Measurements from ENCODE around the gene WHRN.

GRCh38 chr9:114470121-114470520, 35.2 kb downstream of the WHRN start:
- TF ChIP-seq, protein P1, sequence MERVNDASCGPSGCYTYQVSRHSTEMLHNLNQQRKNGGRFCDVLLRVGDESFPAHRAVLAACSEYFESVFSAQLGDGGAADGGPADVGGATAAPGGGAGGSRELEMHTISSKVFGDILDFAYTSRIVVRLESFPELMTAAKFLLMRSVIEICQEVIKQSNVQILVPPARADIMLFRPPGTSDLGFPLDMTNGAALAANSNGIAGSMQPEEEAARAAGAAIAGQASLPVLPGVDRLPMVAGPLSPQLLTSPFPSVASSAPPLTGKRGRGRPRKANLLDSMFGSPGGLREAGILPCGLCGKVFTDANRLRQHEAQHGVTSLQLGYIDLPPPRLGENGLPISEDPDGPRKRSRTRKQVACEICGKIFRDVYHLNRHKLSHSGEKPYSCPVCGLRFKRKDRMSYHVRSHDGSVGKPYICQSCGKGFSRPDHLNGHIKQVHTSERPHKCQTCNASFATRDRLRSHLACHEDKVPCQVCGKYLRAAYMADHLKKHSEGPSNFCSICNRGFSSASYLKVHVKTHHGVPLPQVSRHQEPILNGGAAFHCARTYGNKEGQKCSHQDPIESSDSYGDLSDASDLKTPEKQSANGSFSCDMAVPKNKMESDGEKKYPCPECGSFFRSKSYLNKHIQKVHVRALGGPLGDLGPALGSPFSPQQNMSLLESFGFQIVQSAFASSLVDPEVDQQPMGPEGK (CRISPR knock-in tag; IDR thresholded peaks at IDR 0.05; ENCODE audit: borderline replicate concordance) = no peak
- TF ChIP-seq, protein P2, sequence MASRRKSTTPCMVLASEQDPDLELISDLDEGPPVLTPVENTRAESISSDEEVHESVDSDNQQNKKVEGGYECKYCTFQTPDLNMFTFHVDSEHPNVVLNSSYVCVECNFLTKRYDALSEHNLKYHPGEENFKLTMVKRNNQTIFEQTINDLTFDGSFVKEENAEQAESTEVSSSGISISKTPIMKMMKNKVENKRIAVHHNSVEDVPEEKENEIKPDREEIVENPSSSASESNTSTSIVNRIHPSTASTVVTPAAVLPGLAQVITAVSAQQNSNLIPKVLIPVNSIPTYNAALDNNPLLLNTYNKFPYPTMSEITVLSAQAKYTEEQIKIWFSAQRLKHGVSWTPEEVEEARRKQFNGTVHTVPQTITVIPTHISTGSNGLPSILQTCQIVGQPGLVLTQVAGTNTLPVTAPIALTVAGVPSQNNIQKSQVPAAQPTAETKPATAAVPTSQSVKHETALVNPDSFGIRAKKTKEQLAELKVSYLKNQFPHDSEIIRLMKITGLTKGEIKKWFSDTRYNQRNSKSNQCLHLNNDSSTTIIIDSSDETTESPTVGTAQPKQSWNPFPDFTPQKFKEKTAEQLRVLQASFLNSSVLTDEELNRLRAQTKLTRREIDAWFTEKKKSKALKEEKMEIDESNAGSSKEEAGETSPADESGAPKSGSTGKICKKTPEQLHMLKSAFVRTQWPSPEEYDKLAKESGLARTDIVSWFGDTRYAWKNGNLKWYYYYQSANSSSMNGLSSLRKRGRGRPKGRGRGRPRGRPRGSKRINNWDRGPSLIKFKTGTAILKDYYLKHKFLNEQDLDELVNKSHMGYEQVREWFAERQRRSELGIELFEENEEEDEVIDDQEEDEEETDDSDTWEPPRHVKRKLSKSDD (conservative IDR thresholded peaks at IDR 0.05; ENCODE audit: low read length) = no peak
- TF ChIP-seq CBFB (CRISPR knock-in tag; IDR thresholded peaks at IDR 0.05) (no peak), BACH1 (tag; IDR thresholded peaks at IDR 0.05) (no peak), MAFK (IDR thresholded peaks at IDR 0.05; ENCODE audit: low read length) (no peak), EP300 (IDR thresholded peaks at IDR 0.05; ENCODE audit: low read length) (no peak), JUND (IDR thresholded peaks at IDR 0.05; ENCODE audit: borderline replicate concordance, low read depth, low read length) (no peak), JUND (tag; IDR thresholded peaks at IDR 0.05; ENCODE audit: borderline replicate concordance, low read depth, low read length) (no peak), ATF7 (IDR thresholded peaks at IDR 0.05) (no peak), MYC (IDR thresholded peaks at IDR 0.05; ENCODE audit: low read depth, low read length) (no peak), MYC (CRISPR knock-in tag; IDR thresholded peaks at IDR 0.05; ENCODE audit: borderline replicate concordance, low read depth) (no peak)
- TF ChIP-seq, protein P3, sequence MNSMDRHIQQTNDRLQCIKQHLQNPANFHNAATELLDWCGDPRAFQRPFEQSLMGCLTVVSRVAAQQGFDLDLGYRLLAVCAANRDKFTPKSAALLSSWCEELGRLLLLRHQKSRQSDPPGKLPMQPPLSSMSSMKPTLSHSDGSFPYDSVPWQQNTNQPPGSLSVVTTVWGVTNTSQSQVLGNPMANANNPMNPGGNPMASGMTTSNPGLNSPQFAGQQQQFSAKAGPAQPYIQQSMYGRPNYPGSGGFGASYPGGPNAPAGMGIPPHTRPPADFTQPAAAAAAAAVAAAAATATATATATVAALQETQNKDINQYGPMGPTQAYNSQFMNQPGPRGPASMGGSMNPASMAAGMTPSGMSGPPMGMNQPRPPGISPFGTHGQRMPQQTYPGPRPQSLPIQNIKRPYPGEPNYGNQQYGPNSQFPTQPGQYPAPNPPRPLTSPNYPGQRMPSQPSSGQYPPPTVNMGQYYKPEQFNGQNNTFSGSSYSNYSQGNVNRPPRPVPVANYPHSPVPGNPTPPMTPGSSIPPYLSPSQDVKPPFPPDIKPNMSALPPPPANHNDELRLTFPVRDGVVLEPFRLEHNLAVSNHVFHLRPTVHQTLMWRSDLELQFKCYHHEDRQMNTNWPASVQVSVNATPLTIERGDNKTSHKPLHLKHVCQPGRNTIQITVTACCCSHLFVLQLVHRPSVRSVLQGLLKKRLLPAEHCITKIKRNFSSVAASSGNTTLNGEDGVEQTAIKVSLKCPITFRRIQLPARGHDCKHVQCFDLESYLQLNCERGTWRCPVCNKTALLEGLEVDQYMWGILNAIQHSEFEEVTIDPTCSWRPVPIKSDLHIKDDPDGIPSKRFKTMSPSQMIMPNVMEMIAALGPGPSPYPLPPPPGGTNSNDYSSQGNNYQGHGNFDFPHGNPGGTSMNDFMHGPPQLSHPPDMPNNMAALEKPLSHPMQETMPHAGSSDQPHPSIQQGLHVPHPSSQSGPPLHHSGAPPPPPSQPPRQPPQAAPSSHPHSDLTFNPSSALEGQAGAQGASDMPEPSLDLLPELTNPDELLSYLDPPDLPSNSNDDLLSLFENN (IDR thresholded peaks at IDR 0.05; ENCODE audit: low read depth in 2 of 2, low read length in 2 of 2) = no peak
- TF ChIP-seq, protein P4, sequence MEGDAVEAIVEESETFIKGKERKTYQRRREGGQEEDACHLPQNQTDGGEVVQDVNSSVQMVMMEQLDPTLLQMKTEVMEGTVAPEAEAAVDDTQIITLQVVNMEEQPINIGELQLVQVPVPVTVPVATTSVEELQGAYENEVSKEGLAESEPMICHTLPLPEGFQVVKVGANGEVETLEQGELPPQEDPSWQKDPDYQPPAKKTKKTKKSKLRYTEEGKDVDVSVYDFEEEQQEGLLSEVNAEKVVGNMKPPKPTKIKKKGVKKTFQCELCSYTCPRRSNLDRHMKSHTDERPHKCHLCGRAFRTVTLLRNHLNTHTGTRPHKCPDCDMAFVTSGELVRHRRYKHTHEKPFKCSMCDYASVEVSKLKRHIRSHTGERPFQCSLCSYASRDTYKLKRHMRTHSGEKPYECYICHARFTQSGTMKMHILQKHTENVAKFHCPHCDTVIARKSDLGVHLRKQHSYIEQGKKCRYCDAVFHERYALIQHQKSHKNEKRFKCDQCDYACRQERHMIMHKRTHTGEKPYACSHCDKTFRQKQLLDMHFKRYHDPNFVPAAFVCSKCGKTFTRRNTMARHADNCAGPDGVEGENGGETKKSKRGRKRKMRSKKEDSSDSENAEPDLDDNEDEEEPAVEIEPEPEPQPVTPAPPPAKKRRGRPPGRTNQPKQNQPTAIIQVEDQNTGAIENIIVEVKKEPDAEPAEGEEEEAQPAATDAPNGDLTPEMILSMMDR (IDR thresholded peaks at IDR 0.05 in 2 of 3, conservative IDR thresholded peaks at IDR 0.05 in 1 of 3; ENCODE audit: insufficient read depth in 2 of 3, low read depth in 1 of 3, low read length in 3 of 3) = no peak

Data from K562 (cell line).